Gastrocnemius medialis (tissue), 4 donors: ENCODE results near the gene RUSF1. TPM values are rescaled to one million over a fixed set of nuclear protein-coding genes. Genes with fewer than 3 reads are reported as not detected.
A peak's percentile ranks its signal among the peaks of the same experiment; 100 is the strongest.

Experiments used
- ATAC-seq, 2 donors: fragments of 150-250 bp; one replicate each; pipeline ENCODE4 v1.9.1; 2016
- DNase-seq, 2 donors: peaks; one replicate each; pipeline ENCODE4 v3.0.0-alpha.2; 2019
- H3K27ac ChIP-seq, 4 donors: fragments of 200-600 bp; sonication (generic); 1 replicate in 1 of 4; 2 replicates in 3 of 4; pipeline ENCODE4 v1.5.1; 2016 to 2018; ENCODE audit warnings: mild to moderate bottlenecking in 2 of 4, moderate library complexity in 1 of 4
- H3K27me3 ChIP-seq, 3 donors: fragments of 200-600 bp; sonication (generic) in 2 of 3; 1 replicate in 1 of 3; 2 replicates in 2 of 3; pipeline versions ENCODE4 v1.5.1 to v1.6.0; 2016 to 2019; ENCODE audit warnings: mild to moderate bottlenecking in 1 of 3, moderate library complexity in 1 of 3
- H3K36me3 ChIP-seq, 2 donors: fragments of 200-600 bp; sonication (generic) in 1 of 2; one replicate each; pipeline ENCODE4 v1.5.1; 2017 to 2018
- H3K4me1 ChIP-seq, 2 donors: fragments of 200-600 bp; sonication (generic) in 1 of 2; one replicate each; pipeline ENCODE4 v1.5.1; 2016 to 2017; ENCODE audit warnings: mild to moderate bottlenecking in 2 of 2
- H3K4me3 ChIP-seq, 4 donors: fragments of 200-600 bp; sonication (generic) in 3 of 4; 1 replicate in 1 of 4; 2 replicates in 3 of 4; pipeline ENCODE4 v1.5.1; 2016 to 2019; ENCODE audit warnings: mild to moderate bottlenecking in 2 of 4
- H3K9me3 ChIP-seq, 3 donors: fragments of 200-600 bp; sonication (generic) in 2 of 3; 1 replicate in 1 of 3; 2 replicates in 2 of 3; pipeline ENCODE4 v1.5.1; 2016 to 2019
- POLR2A ChIP-seq, 2 donors: fragments of 450-650 bp; IDR thresholded peaks; one replicate each; pipeline ENCODE4 v1.6.1; 2017; ENCODE audit warnings: antibody characterized with exemption in 2 of 2, mild to moderate bottlenecking in 2 of 2, moderate library complexity in 2 of 2
- in situ Hi-C, 4 donors: fragments of 200-750 bp; cut with MboI; loops; one replicate each; pipeline versions ENCODE4 v1.15.0 to v1.8.0; 2017; ENCODE audit warnings: low sequenced_read_pairs in 4 of 4
- intact Hi-C: fragments of 100-400 bp; cut with DNase I; formaldehyde crosslinking; loops from one replicate; pipeline ENCODE4 v1.15.1; 2023; ENCODE audit warnings: low total_unique reads
- total RNA-seq, 4 donors: library from RNA; depleted of rRNA; stranded (reverse); fragments of >200 nt; gene quantifications; one replicate each; pipeline versions ENCODE4 v1.1.0 to v1.2.3, GENCODE V29; 2016
- TF ChIP-seq, protein P1 (sequence below), 5 experiments: fragments of 450-650 bp in 3 of 5; fragments of 200-600 bp in 2 of 5; sonication (generic) in 2 of 5; IDR thresholded peaks in 4 of 5; conservative IDR thresholded peaks in 1 of 5; 1 replicate in 4 of 5; 2 replicates in 1 of 5; pipeline ENCODE4 v1.5.1; 2016 to 2019; ENCODE audit warnings: antibody characterized with exemption in 5 of 5, mild to moderate bottlenecking in 3 of 5, moderate library complexity in 3 of 5

Gene RUSF1
- total RNA-seq, 4 donors from 2014 or later: 6.7 to 15.1 (median 8.5) TPM

DNA sequence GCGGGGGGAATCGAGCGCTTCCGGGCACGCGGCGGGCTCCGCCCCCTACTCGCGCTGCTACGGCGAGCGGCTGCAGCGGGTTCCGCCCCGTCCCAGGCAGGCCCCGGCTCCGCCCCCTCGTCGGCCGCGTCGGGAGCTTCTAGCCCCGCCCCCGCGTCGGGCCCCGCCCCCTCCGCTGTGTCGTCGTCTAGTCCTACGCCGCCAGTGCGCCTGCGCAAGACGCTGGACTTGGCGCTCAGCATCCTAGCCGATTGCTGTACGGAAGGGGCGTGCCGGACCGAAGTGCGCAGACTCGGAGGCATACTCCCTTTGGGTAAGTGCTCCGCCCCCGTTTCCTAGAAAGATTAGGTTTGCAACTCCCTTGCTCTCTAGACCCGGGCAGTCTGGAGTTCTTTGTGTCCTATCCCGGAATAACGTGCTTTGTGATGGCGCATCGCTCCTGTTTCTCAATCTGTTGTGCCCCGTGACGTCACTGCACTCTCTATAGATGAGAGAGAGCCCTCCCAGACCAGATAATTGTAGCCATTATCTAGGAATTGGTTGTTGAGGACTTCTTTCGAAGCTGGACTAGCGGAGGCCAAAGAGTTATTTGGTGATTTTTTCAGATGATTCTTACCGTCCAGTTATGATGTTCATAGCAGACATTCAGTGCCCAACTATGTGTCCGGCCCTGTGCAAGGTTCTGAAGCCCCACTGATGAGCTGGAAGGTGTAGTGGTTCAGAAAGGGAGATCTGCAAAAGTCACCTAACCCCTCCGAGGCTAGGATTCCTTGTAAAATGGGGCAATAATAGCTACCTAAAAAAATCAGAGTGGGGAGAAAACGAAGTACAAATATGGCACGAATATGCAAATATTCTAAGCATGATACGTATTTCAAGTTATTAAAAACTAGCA, 48.3 kb downstream of the RUSF1 start:
- no peaks in the 10 kb centered on the region for H3K9me3 ChIP-seq
- TF ChIP-seq POLR2A (IDR thresholded peaks at IDR 0.05): no peak
- TF ChIP-seq, protein P1, sequence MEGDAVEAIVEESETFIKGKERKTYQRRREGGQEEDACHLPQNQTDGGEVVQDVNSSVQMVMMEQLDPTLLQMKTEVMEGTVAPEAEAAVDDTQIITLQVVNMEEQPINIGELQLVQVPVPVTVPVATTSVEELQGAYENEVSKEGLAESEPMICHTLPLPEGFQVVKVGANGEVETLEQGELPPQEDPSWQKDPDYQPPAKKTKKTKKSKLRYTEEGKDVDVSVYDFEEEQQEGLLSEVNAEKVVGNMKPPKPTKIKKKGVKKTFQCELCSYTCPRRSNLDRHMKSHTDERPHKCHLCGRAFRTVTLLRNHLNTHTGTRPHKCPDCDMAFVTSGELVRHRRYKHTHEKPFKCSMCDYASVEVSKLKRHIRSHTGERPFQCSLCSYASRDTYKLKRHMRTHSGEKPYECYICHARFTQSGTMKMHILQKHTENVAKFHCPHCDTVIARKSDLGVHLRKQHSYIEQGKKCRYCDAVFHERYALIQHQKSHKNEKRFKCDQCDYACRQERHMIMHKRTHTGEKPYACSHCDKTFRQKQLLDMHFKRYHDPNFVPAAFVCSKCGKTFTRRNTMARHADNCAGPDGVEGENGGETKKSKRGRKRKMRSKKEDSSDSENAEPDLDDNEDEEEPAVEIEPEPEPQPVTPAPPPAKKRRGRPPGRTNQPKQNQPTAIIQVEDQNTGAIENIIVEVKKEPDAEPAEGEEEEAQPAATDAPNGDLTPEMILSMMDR (IDR thresholded peaks at IDR 0.05 in 4 of 5, conservative IDR thresholded peaks at IDR 0.05 in 1 of 5): no peak
- in situ Hi-C loops (loop anchor here in 1 of 4 donors (10.0 kb wide), 1 partner anchor 45 kb away; the partner anchor contains the start of gene RUSF1), intact Hi-C loops (loop anchor here (1.0 to 5.0 kb wide), 7 partner anchors 32 to 761 kb away; partner anchors contain the start of genes BCKDK, COX6A2, RUSF1 and SETD1A)
- H3K27ac ChIP-seq: peak overlapping the region; percentile 90 to 99 (median 94)
- peak; percentile 100 for DNase-seq
- H3K36me3 ChIP-seq: peaks cover 0 to 33% of the 10 kb centered on the region in 2 donors
- H3K27me3 ChIP-seq: no peaks in the 10 kb centered on the region
- H3K4me1 ChIP-seq: peaks cover 44 to 49% of the 10 kb centered on the region in 2 donors
- peak; percentile 66 to 68 for ATAC-seq
- peak overlapping the region; percentile 77 to 90 (median 86) for H3K4me3 ChIP-seq

DNA sequence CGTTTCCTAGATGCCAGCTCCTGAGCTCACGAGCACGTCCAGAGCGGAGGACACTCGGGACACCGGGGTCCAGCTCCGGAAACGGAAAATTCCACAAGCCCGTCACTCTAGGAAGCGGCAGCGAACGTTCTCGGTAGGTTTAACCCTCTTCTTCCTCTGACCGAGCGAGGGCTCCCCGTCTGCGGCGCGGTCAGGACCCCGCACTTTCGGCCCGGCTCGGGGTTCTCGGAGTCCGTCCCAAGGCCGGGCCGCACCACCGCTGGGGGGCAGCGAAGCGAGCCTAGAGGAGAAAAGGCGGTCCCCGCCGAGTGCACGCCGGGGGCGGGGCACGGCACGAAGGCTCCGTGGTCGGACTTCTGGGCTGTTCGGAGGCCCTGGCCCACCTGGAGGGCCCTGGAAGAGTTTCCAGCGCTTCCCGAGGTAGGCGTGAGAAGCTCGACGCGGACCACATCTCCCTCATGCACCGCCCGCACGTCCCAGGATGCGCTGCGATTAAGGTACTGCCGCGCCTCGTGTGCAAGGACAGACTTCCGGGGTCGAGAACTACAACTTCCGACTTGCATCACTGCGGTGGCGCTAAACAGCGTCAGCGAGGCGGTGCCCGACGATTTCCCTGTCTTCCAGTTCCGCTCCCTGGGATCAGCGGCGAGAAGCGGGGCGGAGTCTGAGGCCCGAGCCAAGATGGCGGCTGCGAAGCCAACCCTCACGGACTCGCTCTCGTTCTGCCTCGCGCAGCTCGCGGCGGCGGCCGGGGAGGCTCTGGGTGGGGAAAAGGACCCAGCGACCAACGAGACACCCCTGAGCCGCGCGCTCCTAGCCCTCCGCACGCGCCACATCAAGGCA, 49.1 kb downstream of the RUSF1 start, which contains the start of gene ARMC5:
Gene ARMC5 (plus strand): TSS at position 658 of the 843 bp plus-strand sequence. CDS start 24 bp downstream, at position 682.
- peak; percentile 78 to 82 for ATAC-seq
- TF ChIP-seq, protein P1 (IDR thresholded peaks at IDR 0.05 in 4 of 5, conservative IDR thresholded peaks at IDR 0.05 in 1 of 5): peak; percentile 33 to 80 (median 74)
- TF ChIP-seq POLR2A (IDR thresholded peaks at IDR 0.05): peak; percentile 93 to 97

DNA sequence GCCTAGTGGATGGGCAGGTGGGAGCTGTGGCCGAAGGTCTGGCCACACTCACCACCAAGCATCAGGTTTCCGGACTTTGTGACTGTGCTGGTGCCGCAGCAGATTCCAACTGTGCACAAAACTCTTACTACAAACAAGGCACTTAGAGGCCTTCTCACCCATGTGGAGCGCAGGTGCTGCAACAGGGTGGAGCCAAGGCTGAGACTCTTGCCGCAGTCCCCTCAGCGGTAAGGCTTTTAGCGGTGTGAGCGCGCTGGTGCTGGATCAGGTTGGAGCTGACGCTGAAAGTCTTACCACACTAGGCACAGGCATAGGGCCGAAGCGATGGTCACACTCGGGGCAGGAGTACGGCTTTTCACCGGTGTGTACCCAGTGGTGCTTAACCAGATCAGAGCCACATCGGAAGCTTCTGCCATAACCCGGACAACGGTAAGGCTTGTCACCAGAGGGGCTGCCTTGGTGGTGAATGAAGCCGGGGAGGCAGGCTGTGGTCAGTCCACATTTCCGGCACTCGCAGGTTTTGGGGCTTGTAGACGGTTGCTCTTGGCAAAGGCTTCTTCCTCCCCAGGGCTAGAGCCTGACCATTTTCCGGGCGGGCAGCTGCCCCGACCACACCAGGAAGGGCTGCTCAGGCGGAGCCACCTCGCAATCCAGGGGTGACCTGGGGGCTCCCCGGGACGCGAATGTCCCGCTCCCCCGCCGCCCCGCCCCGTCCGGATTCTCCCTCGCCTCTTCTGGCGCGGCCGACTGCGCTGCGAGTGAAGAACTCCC, 49.9 kb downstream of the RUSF1 start:
- DNase-seq (peak; percentile 75 to 89), ATAC-seq (peak; percentile 5 to 12)
- Histone ChIP-seq H3K4me1 (peaks cover 59 to 62% of the 10 kb centered on the region in 2 donors), H3K9me3 (no peaks in the 10 kb centered on the region), H3K36me3 (peaks cover 0 to 18% of the 10 kb centered on the region in 2 donors), H3K4me3 (peak overlapping the region; percentile 77 to 90 (median 86)), H3K27ac (peak overlapping the region; percentile 90 to 99 (median 94)), H3K27me3 (no peaks in the 10 kb centered on the region)
- peak; percentile 67 to 72 for TF ChIP-seq POLR2A (IDR thresholded peaks at IDR 0.05)
- TF ChIP-seq, protein P1 (IDR thresholded peaks at IDR 0.05 in 4 of 5, conservative IDR thresholded peaks at IDR 0.05 in 1 of 5): peak in 2 of 5 experiments; percentile 43 to 52
- intact Hi-C loops (loop anchor here (2.0 to 5.0 kb wide), 5 partner anchors 51 to 759 kb away; partner anchors contain the start of genes BCKDK, RUSF1, SRCAP and STX4), in situ Hi-C loops (loop anchor here in 1 of 4 donors (10.0 kb wide), 1 partner anchor 47 kb away; the partner anchor contains the start of gene RUSF1)

More for the DNA sequence above, 49.1 kb downstream of the RUSF1 start, which contains the start of gene ARMC5:
- Histone ChIP-seq H3K27me3 (no peaks in the 10 kb centered on the region), H3K27ac (peak within 1 kb of the TSS; percentile 90 to 99 (median 94)), H3K4me1 (peaks cover 53 to 57% of the 10 kb centered on the region in 2 donors), H3K4me3 (peak within 1 kb of the TSS; percentile 77 to 90 (median 86)), H3K9me3 (no peaks in the 10 kb centered on the region), H3K36me3 (peaks cover 0 to 26% of the 10 kb centered on the region in 2 donors)
- intact Hi-C loops: loop anchor here (1.0 to 5.0 kb wide), 7 partner anchors 31 to 760 kb away; partner anchors contain the start of genes BCKDK, COX6A2, RUSF1 and SETD1A
- DNase-seq: peak; percentile 97 to 98
- in situ Hi-C loops: loop anchor here in 1 of 4 donors (10.0 kb wide), 1 partner anchor 46 kb away; the partner anchor contains the start of gene RUSF1
